ENCODE data around the gene FKBP4.

Gene FKBP4

GRCh38 chr12:2779281-2779680, 15.5 kb upstream of the FKBP4 start:
- peak; percentile 20 for DNase-seq (ENCODE audit: low spot score)

GRCh38 chr12:2783936-2784600, 10.7 kb upstream of the FKBP4 start:
- DNase-seq (ENCODE audit: low spot score) = peak; percentile 58

- DNase-seq (ENCODE audit: low spot score) = no peak
Observed at GRCh38 chr12:2785017-2785416, 9.8 kb upstream of the FKBP4 start.

GRCh38 chr12:2791089-2791488, 3.7 kb upstream of the FKBP4 start:
- DNase-seq (ENCODE audit: low spot score) = no peak

- no peak for DNase-seq (ENCODE audit: low spot score)
Observed at GRCh38 chr12:2792671-2793500, 1.9 kb upstream of the FKBP4 start.

- DNase-seq (ENCODE audit: low spot score) = no peak
Observed at GRCh38 chr12:2793561-2793960, 1.2 kb upstream of the FKBP4 start.

- no peak for DNase-seq (ENCODE audit: low spot score)
Observed at GRCh38 chr12:2794191-2794735, 507 bp upstream of the FKBP4 start.

- peak; percentile 65 for DNase-seq (ENCODE audit: low spot score)
Observed at GRCh38 chr12:2795291-2796186, 769 bp downstream of the FKBP4 start.

GRCh38 chr12:2796187-2796666, 1.5 kb downstream of the FKBP4 start:
- DNase-seq (ENCODE audit: low spot score) = no peak

GRCh38 chr12:2797721-2798418, 3.1 kb downstream of the FKBP4 start:
- no peak for DNase-seq (ENCODE audit: low spot score)

- DNase-seq (ENCODE audit: low spot score) = no peak
Observed at GRCh38 chr12:2800046-2800570, 5.3 kb downstream of the FKBP4 start.

- no peak for DNase-seq (ENCODE audit: low spot score)
Observed at GRCh38 chr12:2801044-2801783, 6.4 kb downstream of the FKBP4 start.

GRCh38 chr12:2803635-2804392, 9.0 kb downstream of the FKBP4 start:
- no peak for DNase-seq (ENCODE audit: low spot score)

- DNase-seq (ENCODE audit: low spot score) = no peak
Observed at GRCh38 chr12:2804393-2805142, 9.8 kb downstream of the FKBP4 start.

GRCh38 chr12:2805143-2805520, 10.4 kb downstream of the FKBP4 start:
- no peak for DNase-seq (ENCODE audit: low spot score)

GRCh38 chr12:2806700-2807099, 11.9 kb downstream of the FKBP4 start:
- DNase-seq (ENCODE audit: low spot score) = no peak

GRCh38 chr12:2811801-2812200, 17.0 kb downstream of the FKBP4 start:
- peak; percentile 26 for DNase-seq (ENCODE audit: low spot score)

- DNase-seq (ENCODE audit: low spot score) = peak; percentile 100
Observed at GRCh38 chr12:2812290-2813213, 17.8 kb downstream of the FKBP4 start, which contains the start of gene ITFG2. Gene ITFG2, plus strand, starts transcription at chr12:2812668. Its CDS starts 93 bp downstream, at chr12:2812761.

Data from NAMALWA (cell line).